ENCODE data around the gene MST1R. TPM values are rescaled to one million over a fixed set of nuclear protein-coding genes. Genes with fewer than 3 reads are reported as not detected.

Gene MST1R
- total and polyA plus RNA-seq, 9 of the 15 experiments (the other 6 are each of a cell fraction or from before 2014, with no cell fraction given), result 1.3 to 10.0 (median 3.8) TPM

DNA sequence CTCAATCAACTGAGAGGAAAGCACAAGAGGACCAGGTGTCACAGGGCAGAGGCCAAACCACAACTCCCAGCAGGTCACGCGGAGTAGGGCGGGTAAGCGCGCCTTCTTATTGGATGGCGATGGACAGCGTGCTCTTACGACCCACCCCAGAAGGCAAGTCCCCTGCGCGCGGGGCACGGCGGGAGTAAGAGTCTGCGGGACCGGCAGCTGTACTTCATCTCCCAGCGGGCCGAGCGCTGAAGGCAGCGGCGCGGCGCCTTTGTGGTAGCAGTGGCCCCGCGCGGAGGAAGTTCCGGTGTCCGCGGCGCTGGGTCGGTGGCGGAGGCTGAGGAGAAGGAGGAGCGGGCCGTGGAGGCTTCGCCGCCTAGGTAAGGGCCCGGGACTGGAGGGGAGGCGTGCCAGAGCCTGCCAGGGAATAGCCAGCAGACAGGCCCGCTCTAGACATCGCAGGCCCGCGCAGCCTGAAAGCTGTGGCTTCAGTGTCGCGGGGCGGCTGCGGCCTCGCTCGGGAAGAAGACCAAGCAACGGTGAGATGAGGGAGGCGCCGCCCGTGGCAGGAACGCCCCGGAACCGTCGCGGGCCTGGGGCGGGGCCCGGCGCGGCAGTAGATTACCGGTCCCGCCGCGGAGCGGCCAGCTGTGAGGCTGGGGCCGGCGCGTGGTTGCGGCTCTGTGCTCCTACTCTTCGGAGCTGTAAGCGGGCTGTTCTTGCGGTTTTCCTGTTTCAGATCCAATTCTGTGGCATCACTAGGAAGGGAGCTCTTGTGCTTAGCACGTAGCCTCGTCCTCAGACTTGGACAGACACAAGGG is 36.4 kb upstream of the MST1R start, which contains the start of gene RBM6 (continued):
- TF ChIP-seq, protein P1, sequence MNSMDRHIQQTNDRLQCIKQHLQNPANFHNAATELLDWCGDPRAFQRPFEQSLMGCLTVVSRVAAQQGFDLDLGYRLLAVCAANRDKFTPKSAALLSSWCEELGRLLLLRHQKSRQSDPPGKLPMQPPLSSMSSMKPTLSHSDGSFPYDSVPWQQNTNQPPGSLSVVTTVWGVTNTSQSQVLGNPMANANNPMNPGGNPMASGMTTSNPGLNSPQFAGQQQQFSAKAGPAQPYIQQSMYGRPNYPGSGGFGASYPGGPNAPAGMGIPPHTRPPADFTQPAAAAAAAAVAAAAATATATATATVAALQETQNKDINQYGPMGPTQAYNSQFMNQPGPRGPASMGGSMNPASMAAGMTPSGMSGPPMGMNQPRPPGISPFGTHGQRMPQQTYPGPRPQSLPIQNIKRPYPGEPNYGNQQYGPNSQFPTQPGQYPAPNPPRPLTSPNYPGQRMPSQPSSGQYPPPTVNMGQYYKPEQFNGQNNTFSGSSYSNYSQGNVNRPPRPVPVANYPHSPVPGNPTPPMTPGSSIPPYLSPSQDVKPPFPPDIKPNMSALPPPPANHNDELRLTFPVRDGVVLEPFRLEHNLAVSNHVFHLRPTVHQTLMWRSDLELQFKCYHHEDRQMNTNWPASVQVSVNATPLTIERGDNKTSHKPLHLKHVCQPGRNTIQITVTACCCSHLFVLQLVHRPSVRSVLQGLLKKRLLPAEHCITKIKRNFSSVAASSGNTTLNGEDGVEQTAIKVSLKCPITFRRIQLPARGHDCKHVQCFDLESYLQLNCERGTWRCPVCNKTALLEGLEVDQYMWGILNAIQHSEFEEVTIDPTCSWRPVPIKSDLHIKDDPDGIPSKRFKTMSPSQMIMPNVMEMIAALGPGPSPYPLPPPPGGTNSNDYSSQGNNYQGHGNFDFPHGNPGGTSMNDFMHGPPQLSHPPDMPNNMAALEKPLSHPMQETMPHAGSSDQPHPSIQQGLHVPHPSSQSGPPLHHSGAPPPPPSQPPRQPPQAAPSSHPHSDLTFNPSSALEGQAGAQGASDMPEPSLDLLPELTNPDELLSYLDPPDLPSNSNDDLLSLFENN (IDR thresholded peaks at IDR 0.05; ENCODE audit: low read depth in 2 of 2, low read length in 2 of 2), result no peak
- TF ChIP-seq MCM5 (IDR thresholded peaks at IDR 0.05; ENCODE audit: low read depth) (no peak), FOXK2 (conservative IDR thresholded peaks at IDR 0.05 in 1 of 2, IDR thresholded peaks at IDR 0.05 in 1 of 2; ENCODE audit: low read depth in 2 of 2) (no peak), RBM39 (optimal IDR thresholded peaks at IDR 0.05; ENCODE audit: low read depth, low read length) (no peak), ZNF316 (IDR thresholded peaks at IDR 0.05) (peak; percentile 49; the same call in 1 of the 2 replicates), LCOR (CRISPR knock-in tag; IDR thresholded peaks at IDR 0.05) (peak; percentile 86; the same call in 1 of the 2 replicates), ZNF445 (CRISPR knock-in tag; IDR thresholded peaks at IDR 0.05; ENCODE audit: low read depth) (no peak), ZNF212 (CRISPR knock-in tag; IDR thresholded peaks at IDR 0.05) (no peak), BCOR (IDR thresholded peaks at IDR 0.05) (no peak), KAT2B (IDR thresholded peaks at IDR 0.05; ENCODE audit: low read depth, low read length) (no peak), ZNF717 (CRISPR knock-in tag; IDR thresholded peaks at IDR 0.05) (no peak), TFAM (CRISPR knock-in tag; conservative IDR thresholded peaks at IDR 0.05) (no peak), TBP (optimal IDR thresholded peaks at IDR 0.05; ENCODE audit: low read depth, low read length) (peak; percentile 63), DIDO1 (tag; IDR thresholded peaks at IDR 0.05; ENCODE audit: low read depth) (no peak), ZNF589 (CRISPR knock-in tag; IDR thresholded peaks at IDR 0.05; ENCODE audit: low read depth) (no peak), HDAC1 (IDR thresholded peaks at IDR 0.05) (peak in 1 of 2 experiments; percentile 93; a peak in 2 of 4 replicates), TAF15 (IDR thresholded peaks at IDR 0.05; ENCODE audit: low read depth, low read length) (no peak), MBD2 (IDR thresholded peaks at IDR 0.05; ENCODE audit: borderline replicate concordance, low read depth) (peak; percentile 88), POLR2AphosphoS5 (IDR thresholded peaks at IDR 0.05; ENCODE audit: control insufficient read depth, insufficient read depth, low read depth, low read length) (peak; percentile 74; the same call in 1 of the 2 replicates), CHD1 (IDR thresholded peaks at IDR 0.05; ENCODE audit: low read length) (no peak), PHF20 (IDR thresholded peaks at IDR 0.05; ENCODE audit: partially characterized antibody) (peak; percentile 86)
- TF ChIP-seq, protein P2, sequence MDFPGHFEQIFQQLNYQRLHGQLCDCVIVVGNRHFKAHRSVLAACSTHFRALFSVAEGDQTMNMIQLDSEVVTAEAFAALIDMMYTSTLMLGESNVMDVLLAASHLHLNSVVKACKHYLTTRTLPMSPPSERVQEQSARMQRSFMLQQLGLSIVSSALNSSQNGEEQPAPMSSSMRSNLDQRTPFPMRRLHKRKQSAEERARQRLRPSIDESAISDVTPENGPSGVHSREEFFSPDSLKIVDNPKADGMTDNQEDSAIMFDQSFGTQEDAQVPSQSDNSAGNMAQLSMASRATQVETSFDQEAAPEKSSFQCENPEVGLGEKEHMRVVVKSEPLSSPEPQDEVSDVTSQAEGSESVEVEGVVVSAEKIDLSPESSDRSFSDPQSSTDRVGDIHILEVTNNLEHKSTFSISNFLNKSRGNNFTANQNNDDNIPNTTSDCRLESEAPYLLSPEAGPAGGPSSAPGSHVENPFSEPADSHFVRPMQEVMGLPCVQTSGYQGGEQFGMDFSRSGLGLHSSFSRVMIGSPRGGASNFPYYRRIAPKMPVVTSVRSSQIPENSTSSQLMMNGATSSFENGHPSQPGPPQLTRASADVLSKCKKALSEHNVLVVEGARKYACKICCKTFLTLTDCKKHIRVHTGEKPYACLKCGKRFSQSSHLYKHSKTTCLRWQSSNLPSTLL (IDR thresholded peaks at IDR 0.05), result no peak
- TF ChIP-seq, protein P3, sequence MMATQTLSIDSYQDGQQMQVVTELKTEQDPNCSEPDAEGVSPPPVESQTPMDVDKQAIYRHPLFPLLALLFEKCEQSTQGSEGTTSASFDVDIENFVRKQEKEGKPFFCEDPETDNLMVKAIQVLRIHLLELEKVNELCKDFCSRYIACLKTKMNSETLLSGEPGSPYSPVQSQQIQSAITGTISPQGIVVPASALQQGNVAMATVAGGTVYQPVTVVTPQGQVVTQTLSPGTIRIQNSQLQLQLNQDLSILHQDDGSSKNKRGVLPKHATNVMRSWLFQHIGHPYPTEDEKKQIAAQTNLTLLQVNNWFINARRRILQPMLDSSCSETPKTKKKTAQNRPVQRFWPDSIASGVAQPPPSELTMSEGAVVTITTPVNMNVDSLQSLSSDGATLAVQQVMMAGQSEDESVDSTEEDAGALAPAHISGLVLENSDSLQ (IDR thresholded peaks at IDR 0.05), result peak; percentile 48; the same call in 1 of the 2 replicates
